Mesenchymal stem cell (in vitro differentiated cells and primary cell): ENCODE data around the gene CDSN.
A peak's percentile ranks its signal among the peaks of the same experiment; 100 is the strongest.

Experiments used
- DNase-seq: peaks from one replicate; pipeline ENCODE4 v3.0.0-alpha.2; 2013
- H2AFZ ChIP-seq: one replicate; pipeline ENCODE4 v1.6.1; 2013; ENCODE audit warnings: low read depth, mild to moderate bottlenecking, control low read depth, inconsistent platforms, low read length, moderate library complexity
- H2AK5ac ChIP-seq: 2 replicates; pipeline ENCODE4 v1.6.1; 2013; ENCODE audit warnings: low read length, moderate library complexity, mild to moderate bottlenecking, inconsistent platforms; ENCODE audit not compliant: severe bottlenecking
- H2BK120ac ChIP-seq: one replicate; pipeline ENCODE4 v1.6.1; 2013; ENCODE audit warnings: low read depth, mild to moderate bottlenecking, inconsistent platforms, low read length, moderate library complexity
- H2BK12ac ChIP-seq, 2 experiments: one replicate each; pipeline ENCODE4 v1.6.1; 2013; ENCODE audit warnings: inconsistent platforms in 2 of 2, low read length in 2 of 2, mild to moderate bottlenecking in 2 of 2, moderate library complexity in 2 of 2, control low read depth in 1 of 2
- H2BK15ac ChIP-seq: one replicate; pipeline ENCODE4 v1.6.1; 2013; ENCODE audit warnings: mild to moderate bottlenecking, low read depth, inconsistent platforms; ENCODE audit not compliant: poor library complexity, severe bottlenecking
- H2BK5ac ChIP-seq: 2 replicates; pipeline ENCODE4 v1.6.1; 2013; ENCODE audit warnings: low read depth, mild to moderate bottlenecking, low read length, control low read depth, inconsistent platforms; ENCODE audit not compliant: poor library complexity, severe bottlenecking
- H3K14ac ChIP-seq, 2 experiments: one replicate each; pipeline ENCODE4 v1.6.1; 2013; ENCODE audit warnings: inconsistent platforms in 2 of 2, low read length in 2 of 2, control low read depth in 1 of 2, mild to moderate bottlenecking in 1 of 2, moderate library complexity in 1 of 2
- H3K18ac ChIP-seq, 2 experiments: one replicate each; pipeline ENCODE4 v1.6.1; 2013; ENCODE audit warnings: inconsistent platforms in 2 of 2, low read length in 2 of 2, control low read depth in 1 of 2, low read depth in 1 of 2, mild to moderate bottlenecking in 1 of 2
- H3K23ac ChIP-seq, 2 experiments: one replicate each; pipeline ENCODE4 v1.6.1; 2013; ENCODE audit warnings: inconsistent platforms in 2 of 2, low read length in 2 of 2, mild to moderate bottlenecking in 2 of 2, moderate library complexity in 2 of 2, control low read depth in 1 of 2
- H3K27ac ChIP-seq: 2 replicates; pipeline ENCODE4 v1.5.1; 2013; ENCODE audit warnings: mild to moderate bottlenecking, moderate library complexity, low read length, control low read depth, inconsistent platforms; ENCODE audit not compliant: poor library complexity, severe bottlenecking
- H3K27me3 ChIP-seq, 2 experiments: 2 replicates each; pipeline versions ENCODE4 v1.6.1 to v1.7.0; 2013; ENCODE audit warnings: low read length in 2 of 2, mild to moderate bottlenecking in 2 of 2, moderate library complexity in 2 of 2, control low read depth in 1 of 2, inconsistent platforms in 1 of 2; ENCODE audit not compliant: control insufficient read depth in 1 of 2, insufficient read depth in 1 of 2
- H3K36me3 ChIP-seq, 2 experiments: 2 replicates each; pipeline versions ENCODE4 v1.6.1 to v1.7.0; 2013; ENCODE audit warnings: low read length in 2 of 2, control low read depth in 1 of 2, inconsistent platforms in 1 of 2, low read depth in 1 of 2, mild to moderate bottlenecking in 1 of 2; ENCODE audit not compliant: insufficient read depth in 2 of 2, control insufficient read depth in 1 of 2
- H3K4ac ChIP-seq, 2 experiments: one replicate each; pipeline ENCODE4 v1.6.1; 2013; ENCODE audit warnings: inconsistent platforms in 2 of 2, low read length in 2 of 2, mild to moderate bottlenecking in 2 of 2, moderate library complexity in 2 of 2, control low read depth in 1 of 2, low read depth in 1 of 2
- H3K4me1 ChIP-seq: 2 replicates; pipeline ENCODE4 v1.6.1; 2013; ENCODE audit warnings: low read depth, low read length, control low read depth; ENCODE audit not compliant: control insufficient read depth, insufficient read depth
- H3K4me2 ChIP-seq: 2 replicates; pipeline ENCODE4 v1.6.1; 2013; ENCODE audit warnings: low read length, mild to moderate bottlenecking, inconsistent platforms; ENCODE audit not compliant: poor library complexity, severe bottlenecking
- H3K4me3 ChIP-seq, 2 experiments: 2 replicates each; pipeline versions ENCODE4 v1.5.1 to v1.7.0; 2013; ENCODE audit warnings: low read length in 2 of 2, mild to moderate bottlenecking in 2 of 2, control low read depth in 1 of 2, low read depth in 1 of 2; ENCODE audit not compliant: insufficient read depth in 1 of 2
- H3K79me1 ChIP-seq: replicated peaks from 2 replicates; pipeline ENCODE4 v1.6.1; 2013; ENCODE audit warnings: mild to moderate bottlenecking, control low read depth, low read length, inconsistent platforms; ENCODE audit not compliant: poor library complexity, severe bottlenecking
- H3K9ac ChIP-seq: 2 replicates; pipeline ENCODE4 v1.7.0; 2013; ENCODE audit warnings: mild to moderate bottlenecking, low read length, moderate library complexity
- H3K9me3 ChIP-seq: 2 replicates; pipeline ENCODE4 v1.7.0; 2013; ENCODE audit warnings: mild to moderate bottlenecking, low read length; ENCODE audit not compliant: control insufficient read depth
- H4K8ac ChIP-seq: one replicate; pipeline ENCODE4 v1.6.1; 2013; ENCODE audit warnings: inconsistent platforms, mild to moderate bottlenecking, low read length, moderate library complexity
- H4K91ac ChIP-seq: one replicate; pipeline ENCODE4 v1.6.1; 2013; ENCODE audit warnings: mild to moderate bottlenecking, low read length, inconsistent platforms
- WGBS: methylation state at CpG from one replicate; pipeline ENCODE4 v1.1.7; 2013; ENCODE audit warnings: mixed read lengths; 5-methylcytosine and 5-hydroxymethylcytosine counted together

Gene CDSN

DNA sequence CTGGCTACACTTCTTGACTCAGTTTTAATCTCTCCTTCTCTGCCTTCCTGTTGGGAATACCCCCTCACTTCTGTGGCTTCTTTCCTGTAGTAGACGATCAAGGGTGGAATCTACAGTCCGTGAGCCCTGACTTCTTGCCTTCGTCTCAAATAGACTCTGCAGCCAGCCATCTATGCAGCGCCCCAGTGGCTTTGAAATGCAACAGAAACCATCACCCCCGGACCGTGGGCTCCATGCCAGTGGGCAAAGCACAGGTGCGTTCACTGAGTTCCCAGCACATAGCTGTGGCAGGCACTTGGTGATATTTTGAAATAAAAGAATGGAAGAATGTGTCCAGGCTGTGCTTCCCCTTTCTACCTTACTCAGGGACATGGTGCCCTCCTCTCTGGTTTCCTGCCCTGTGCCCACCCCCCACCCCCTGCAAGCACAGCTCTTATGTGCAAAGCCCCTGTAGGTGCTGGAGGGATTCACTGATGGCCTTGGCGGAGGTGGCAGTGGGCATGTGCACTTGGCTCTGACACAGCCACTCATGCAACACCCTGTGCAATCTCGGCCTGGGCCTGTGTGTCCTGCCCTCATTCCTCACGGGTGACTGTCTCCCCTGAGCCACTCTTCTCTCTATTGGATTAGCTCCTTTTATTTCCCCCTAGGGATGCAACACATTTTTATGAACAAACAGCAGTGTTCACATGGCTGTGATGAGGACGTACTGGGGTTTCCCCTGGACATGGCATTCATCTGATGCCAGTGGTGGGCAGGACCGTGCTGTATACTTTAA, 5.5 kb upstream of the CDSN start:
- Histone ChIP-seq H2BK15ac (no peak overlapping the region), H3K27me3 (peaks cover 13 to 36% of the 10 kb centered on the region in 2 experiments), H3K4me2 (no peak overlapping the region), H2BK5ac (no peak overlapping the region), H3K36me3 (peaks cover 0 to 2% of the 10 kb centered on the region in 2 experiments), H3K4me3 (no peak overlapping the region), H3K9ac (no peak overlapping the region), H3K9me3 (no peaks in the 10 kb centered on the region), H3K18ac (no peak overlapping the region), H4K8ac (no peak overlapping the region), H2AFZ (no peak overlapping the region), H3K4me1 (peaks cover 36% of the 10 kb centered on the region), H4K91ac (no peak overlapping the region), H3K23ac (no peak overlapping the region), H3K79me1 (no peaks in the 10 kb centered on the region), H2AK5ac (no peak overlapping the region), H2BK120ac (no peak overlapping the region), H3K14ac (peak overlapping the region in 1 of 2 experiments; percentile 36), H3K27ac (no peak overlapping the region), H3K4ac (no peak overlapping the region), H2BK12ac (no peak overlapping the region)
- WGBS: 77% methylated on average over 12 of the region's 12 CpGs
- peak; percentile 77 for DNase-seq

DNA sequence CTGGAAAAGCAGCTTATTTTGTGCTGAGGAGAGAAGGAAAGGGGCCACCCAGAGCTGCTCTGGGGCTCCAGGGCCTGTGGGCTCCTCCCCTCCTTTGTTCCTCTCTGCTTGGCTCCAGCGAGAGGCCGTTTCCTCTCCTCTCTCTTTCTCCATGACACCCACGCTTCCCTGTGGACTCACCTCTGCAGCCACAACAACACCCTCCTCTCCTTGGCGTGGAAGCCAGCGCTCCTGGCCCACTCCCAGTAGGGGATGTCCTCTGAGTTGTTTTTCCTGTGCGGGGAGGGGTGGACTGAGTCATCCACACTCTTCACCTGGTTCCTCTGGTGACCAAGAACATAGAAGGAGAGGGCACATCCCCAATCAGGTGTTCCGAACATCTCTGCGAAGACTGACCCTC, 4.9 kb upstream of the CDSN start:
- Histone ChIP-seq H3K27me3 (peaks cover 13 to 36% of the 10 kb centered on the region in 2 experiments), H3K27ac (no peak overlapping the region), H3K79me1 (no peaks in the 10 kb centered on the region), H3K14ac (no peak overlapping the region), H4K91ac (no peak overlapping the region), H3K9ac (no peak overlapping the region), H3K4me3 (no peak overlapping the region), H2AFZ (no peak overlapping the region), H3K18ac (peak overlapping the region in 1 of 2 experiments; percentile 28), H2BK15ac (no peak overlapping the region), H3K4me1 (peaks cover 38% of the 10 kb centered on the region), H3K9me3 (no peaks in the 10 kb centered on the region), H3K4ac (no peak overlapping the region), H2AK5ac (peak overlapping the region; percentile 76), H4K8ac (no peak overlapping the region), H2BK5ac (no peak overlapping the region), H3K23ac (no peak overlapping the region), H2BK12ac (no peak overlapping the region), H3K4me2 (no peak overlapping the region), H2BK120ac (no peak overlapping the region), H3K36me3 (peaks cover 0 to 2% of the 10 kb centered on the region in 2 experiments)
- DNase-seq: no peak
- 68% methylated on average over 7 of the region's 8 CpGs for WGBS

DNA sequence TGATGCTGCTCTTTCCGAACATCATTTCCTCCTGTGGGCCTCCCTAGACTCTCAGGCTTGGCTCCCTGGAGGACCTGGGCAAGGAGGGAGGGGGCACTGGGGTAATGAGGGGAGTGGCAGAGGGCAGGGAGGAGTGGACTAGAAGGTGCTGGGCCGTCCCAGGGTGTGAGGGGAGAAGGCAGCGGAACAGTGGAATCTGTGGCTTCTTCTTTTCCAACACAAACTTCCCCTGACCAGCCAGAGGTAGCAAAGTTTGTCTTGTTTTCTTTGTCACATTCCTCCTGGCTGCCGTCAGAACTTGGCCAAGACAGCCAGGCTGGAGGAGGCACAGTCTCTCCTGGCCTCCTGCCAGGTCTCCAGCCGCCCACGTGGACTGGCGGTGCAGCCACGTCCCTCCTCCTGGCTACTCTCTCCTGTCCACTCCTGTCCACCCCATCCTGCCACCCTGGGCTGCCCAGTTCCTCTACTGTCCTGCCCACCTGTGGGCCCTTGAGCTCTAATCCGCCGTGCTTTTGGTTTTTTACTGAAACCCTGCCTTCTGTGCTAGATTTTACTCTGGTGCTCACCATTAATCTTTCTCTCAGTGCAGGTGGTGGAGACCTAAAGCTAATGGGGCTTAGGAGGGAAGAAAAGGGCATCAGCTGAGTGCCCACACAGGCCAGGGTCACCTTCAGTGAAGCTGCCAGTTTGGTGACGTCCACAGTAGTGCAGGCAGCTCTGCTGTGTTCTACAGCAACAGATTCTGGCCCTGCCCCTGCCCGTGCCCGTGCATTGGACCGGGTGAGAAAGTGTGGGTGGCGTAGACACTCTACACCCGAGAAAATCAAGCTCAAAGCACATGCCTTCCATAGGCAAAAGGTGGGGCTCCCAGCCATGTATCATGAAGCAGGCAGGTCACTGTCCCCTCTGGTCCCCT, 2.8 kb upstream of the CDSN start:
- peak overlapping the region; percentile 68 for H2BK5ac ChIP-seq
- no peak overlapping the region for H3K4me3 ChIP-seq
- H3K9ac ChIP-seq: no peak overlapping the region
- peak overlapping the region; percentile 70 for H4K8ac ChIP-seq
- H3K27ac ChIP-seq: peak overlapping the region; percentile 83
- no peak overlapping the region for H4K91ac ChIP-seq
- peaks cover 42% of the 10 kb centered on the region for H3K4me1 ChIP-seq
- peak overlapping the region; percentile 65 for H2AK5ac ChIP-seq
- no peak overlapping the region for H3K23ac ChIP-seq
- H2AFZ ChIP-seq: no peak overlapping the region
- H2BK12ac ChIP-seq: peak overlapping the region in 1 of 2 experiments; percentile 24
- no peak overlapping the region for H2BK120ac ChIP-seq
- no peak overlapping the region for H3K14ac ChIP-seq
- H3K18ac ChIP-seq: peak overlapping the region in 1 of 2 experiments; percentile 64
- H3K27me3 ChIP-seq: peaks cover 0 to 20% of the 10 kb centered on the region in 2 experiments
- no peak overlapping the region for H2BK15ac ChIP-seq
- no peak overlapping the region for H3K4me2 ChIP-seq
- H3K4ac ChIP-seq: no peak overlapping the region
- peaks cover 3% of the 10 kb centered on the region for H3K79me1 ChIP-seq
- H3K9me3 ChIP-seq: no peaks in the 10 kb centered on the region
- 60% methylated on average over 15 of the region's 16 CpGs for WGBS
- H3K36me3 ChIP-seq: peaks cover 0 to 6% of the 10 kb centered on the region in 2 experiments
- peak; percentile 92 for DNase-seq
